Motor neuron (in vitro differentiated cells): ENCODE results near the gene DPP10. TPM values are rescaled to one million over a fixed set of nuclear protein-coding genes. Genes with fewer than 3 reads are reported as not detected.
A peak's percentile ranks its signal among the peaks of the same experiment; 100 is the strongest.

ENCODE experiments used
- ATAC-seq, 8 experiments: fragments of 200-7000 bp; cut with Tn5 transposase; replicated peaks in 6 of 8; 2 replicates each; pipeline ENCODE4 v1.8.0; 2021; ENCODE audit warnings: mild to moderate bottlenecking in 8 of 8, moderate library complexity in 8 of 8
- H3K27ac ChIP-seq, 2 donors: fragments of 250-450 bp; sonication (Bioruptor Pico); 2 replicates each; pipeline ENCODE4 v1.9.0; 2021; ENCODE audit warnings: antibody characterized with exemption in 2 of 2, mild to moderate bottlenecking in 2 of 2, moderate library complexity in 1 of 2
- H3K4me1 ChIP-seq, 2 donors: fragments of 250-450 bp; sonication (Bioruptor Pico); replicated peaks in 1 of 2; 2 replicates each; pipeline ENCODE4 v1.6.1; 2021; ENCODE audit warnings: antibody characterized with exemption in 2 of 2, mild to moderate bottlenecking in 2 of 2, moderate library complexity in 1 of 2
- H3K4me3 ChIP-seq, 5 donors: fragments of 250-450 bp; sonication (Bioruptor Pico); 2 replicates each; pipeline ENCODE4 v1.9.0; 2021; ENCODE audit warnings: antibody characterized with exemption in 5 of 5, mild to moderate bottlenecking in 5 of 5, moderate library complexity in 4 of 5
- WGBS, 10 experiments: fragments of 450-650 bp; shearing (Covaris generic); methylation state at CpG; one replicate each; pipeline ENCODE4 v1.0.0; 2022; 5-methylcytosine and 5-hydroxymethylcytosine counted together
- in situ Hi-C, 9 experiments: fragments of 400-800 bp; cut with MboI; loops; one replicate each; pipeline ENCODE4 v1.15.0; 2021; ENCODE audit warnings: low sequenced_read_pairs in 9 of 9, low pct_unique_long_range_greater_than_20kb in 2 of 9; ENCODE audit not compliant: unreplicated experiment in 9 of 9
- total RNA-seq, 8 experiments: library from RNA; unstranded; fragments of 300-600 nt; gene quantifications; 2 replicates each; pipeline versions ENCODE4 v1.2.3 to v1.2.4, GENCODE V29; 2022

DPP10 gene
- total RNA-seq, 8 experiments from 2014 or later: 0.36 to 11.2 (median 6.7) TPM; not detected in 1

- ATAC-seq: no peak
- in situ Hi-C loops: no loop called here
- Histone ChIP-seq H3K27ac (no peak overlapping the region), H3K4me3 (no peak overlapping the region), H3K4me1 (no peaks in the 10 kb centered on the region)
These were observed 663.5 kb downstream of the DPP10 start for GRCh38 chr2:115105966-115106365.

GRCh38 chr2:115115135-115115534 is 672.7 kb downstream of the DPP10 start:
- 10 to 75% (median 50%) methylated on average over 1 to 2 of the region's 2 CpGs; no CpG with 5 or more reads in 5 of the 10 experiments for WGBS, 10 experiments
- Histone ChIP-seq H3K27ac (no peak overlapping the region), H3K4me1 (no peaks in the 10 kb centered on the region), H3K4me3 (no peak overlapping the region)
- no peak for ATAC-seq
- in situ Hi-C loops: no loop called here

DNA sequence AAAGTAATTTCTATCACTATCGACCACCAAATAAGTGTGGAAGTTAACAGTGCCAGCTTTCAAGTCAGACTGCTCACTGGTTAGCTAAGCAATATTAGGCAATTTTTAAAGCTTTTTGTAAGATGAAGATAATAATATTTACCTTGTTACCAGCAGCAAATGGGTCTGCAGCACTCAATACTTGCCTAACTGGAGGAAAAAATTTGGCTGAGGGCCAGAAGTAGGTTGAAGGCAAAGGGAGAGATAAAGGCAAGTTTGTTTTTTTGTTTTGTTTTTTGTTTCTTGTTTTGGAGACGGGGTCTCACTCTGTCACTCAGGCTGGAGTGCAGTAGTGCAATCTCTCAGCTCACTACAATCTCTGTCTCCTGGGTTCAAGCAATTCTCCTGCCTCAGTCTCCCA is 675.9 kb downstream of the DPP10 start:
- in situ Hi-C loops: no loop called here
- no peak for ATAC-seq
- no peak overlapping the region for H3K27ac ChIP-seq
- H3K4me1 ChIP-seq: no peaks in the 10 kb centered on the region
- 0 to 100% (median 25%) methylated on average over 1 to 2 of the region's 2 CpGs; no CpG with 5 or more reads in 2 of the 10 experiments for WGBS, 10 experiments
- no peak overlapping the region for H3K4me3 ChIP-seq

DNA sequence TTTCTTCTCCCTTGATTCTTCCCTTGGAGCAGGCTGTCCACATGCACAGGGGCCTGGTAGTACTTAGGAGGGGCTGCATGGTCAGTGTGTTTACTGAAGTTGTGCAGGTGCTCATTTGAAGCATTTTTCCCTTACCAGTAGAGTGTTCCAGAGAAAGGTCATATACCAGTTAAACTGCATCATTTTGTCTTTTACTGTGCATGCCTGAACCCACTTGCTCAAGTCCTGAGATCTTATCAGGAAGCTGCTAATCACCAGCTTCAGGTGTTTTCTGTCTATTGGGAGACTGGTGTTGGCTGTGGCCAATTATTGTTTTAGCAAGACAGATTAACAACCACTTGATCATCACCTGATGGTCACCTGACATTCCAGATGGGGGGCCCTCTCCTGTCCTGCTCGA is 676.6 kb downstream of the DPP10 start:
- Histone ChIP-seq H3K4me1 (no peaks in the 10 kb centered on the region), H3K4me3 (no peak overlapping the region), H3K27ac (no peak overlapping the region)
- no peak for ATAC-seq
- in situ Hi-C loops: no loop called here
- WGBS, 10 experiments: 0 to 100% (median 57%) methylated on average over 1 of the region's 1 CpG; no CpG with 5 or more reads in 5 of the 10 experiments

- H3K4me1 ChIP-seq: no peaks in the 10 kb centered on the region
- no peak overlapping the region for H3K4me3 ChIP-seq
- 0 to 100% (median 80%) methylated on average over 1 of the region's 2 CpGs; no CpG with 5 or more reads in 5 of the 10 experiments for WGBS, 10 experiments
- no peak for ATAC-seq
- in situ Hi-C loops: no loop called here
- no peak overlapping the region for H3K27ac ChIP-seq
These were observed 680.3 kb downstream of the DPP10 start for GRCh38 chr2:115122701-115123100.

DNA sequence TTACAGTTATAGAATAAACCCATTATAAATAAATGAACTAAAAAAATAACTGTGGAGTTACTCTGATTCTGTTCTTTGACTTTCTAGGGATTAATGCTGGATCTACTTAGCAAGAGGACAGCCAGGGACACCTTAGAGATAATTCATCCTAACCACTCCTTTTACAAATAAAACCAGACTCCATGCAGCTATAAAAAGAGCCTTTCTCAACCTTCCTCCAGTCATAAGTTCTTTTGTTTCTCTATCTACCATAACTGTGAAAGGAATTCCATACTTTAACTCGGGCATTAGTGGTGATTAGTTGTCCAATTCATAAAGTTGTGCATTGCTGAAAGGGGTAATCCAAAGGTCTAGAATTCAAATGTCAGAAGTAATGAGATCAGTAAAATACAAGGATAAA is 682.4 kb downstream of the DPP10 start:
- Histone ChIP-seq H3K4me1 (no peaks in the 10 kb centered on the region), H3K27ac (no peak overlapping the region), H3K4me3 (no peak overlapping the region)
- WGBS, 10 experiments: 0 to 90% (median 53%) methylated on average over 1 of the region's 1 CpG; no CpG with 5 or more reads in 4 of the 10 experiments
- in situ Hi-C loops: no loop called here
- ATAC-seq: no peak

- peak in 5 of 8 experiments; percentile 22 to 71 (median 65) for ATAC-seq
- in situ Hi-C loops: no loop called here
- Histone ChIP-seq H3K4me3 (no peak overlapping the region), H3K4me1 (no peaks in the 10 kb centered on the region), H3K27ac (no peak overlapping the region)
- 0 to 100% (median 36%) methylated on average over 1 to 3 of the region's 3 CpGs for WGBS, 10 experiments
These were observed 687.1 kb downstream of the DPP10 start for GRCh38 chr2:115129536-115129935.

DNA sequence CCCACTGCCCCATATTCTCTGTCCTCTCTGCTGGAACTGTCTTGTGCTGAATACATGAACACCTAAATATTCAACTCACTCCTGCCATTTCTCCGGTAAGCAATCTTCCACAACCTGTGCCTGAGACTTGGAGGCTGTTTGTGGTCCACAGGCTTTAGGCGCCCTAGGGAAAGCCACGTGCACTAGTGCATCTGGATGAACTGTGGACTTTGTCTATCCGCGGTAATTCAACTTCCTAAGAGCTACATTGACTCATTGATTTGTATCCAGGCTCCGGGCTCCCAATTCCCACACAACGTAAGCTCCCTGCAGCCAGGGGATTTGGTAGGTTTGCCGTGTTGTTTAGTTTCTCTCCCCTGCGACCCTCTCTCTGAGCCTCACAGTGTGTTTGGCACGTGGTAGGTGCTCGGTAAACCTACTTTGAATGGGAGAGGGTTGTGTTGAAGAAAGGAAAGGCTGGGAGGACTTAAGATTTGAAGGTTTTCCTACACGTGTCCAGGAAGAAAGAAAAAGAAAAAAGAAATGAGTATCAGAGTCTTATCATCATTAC is 718.2 kb downstream of the DPP10 start:
- Histone ChIP-seq H3K27ac (no peak overlapping the region), H3K4me3 (peak overlapping the region; percentile 55 to 79 (median 73)), H3K4me1 (no peaks in the 10 kb centered on the region)
- 0 to 67% (median 56%) methylated on average over 1 to 12 of the region's 12 CpGs; no CpG with 5 or more reads in 2 of the 10 experiments for WGBS, 10 experiments
- in situ Hi-C loops: no loop called here
- ATAC-seq: no peak

GRCh38 chr2:115161081-115161770 is 718.8 kb downstream of the DPP10 start:
- H3K27ac ChIP-seq: peak overlapping the region in 1 of 2 donors; percentile 80
- peaks cover 0 to 3% of the 10 kb centered on the region in 2 donors for H3K4me1 ChIP-seq
- peak in 6 of 8 experiments; percentile 68 to 81 (median 75) for ATAC-seq
- peak overlapping the region; percentile 55 to 79 (median 73) for H3K4me3 ChIP-seq
- in situ Hi-C loops: no loop called here
- 0 to 10% (median 1%) methylated on average over 2 to 20 of the region's 86 CpGs; no CpG with 5 or more reads in 4 of the 10 experiments for WGBS, 10 experiments

GRCh38 chr2:115161771-115162493 is 719.5 kb downstream of the DPP10 start:
- Histone ChIP-seq H3K4me3 (peak overlapping the region; percentile 55 to 79 (median 73)), H3K4me1 (peaks cover 0 to 3% of the 10 kb centered on the region in 2 donors), H3K27ac (peak overlapping the region in 1 of 2 donors; percentile 80)
- peak in 6 of 8 experiments; percentile 54 to 78 (median 72) for ATAC-seq
- 0% methylated on average over 1 of the region's 83 CpGs; no CpG with 5 or more reads in 9 of the 10 experiments for WGBS, 10 experiments
- in situ Hi-C loops: no loop called here

- WGBS, 10 experiments: 0 to 40% (median 2%) methylated on average over 1 to 6 of the region's 49 CpGs; no CpG with 5 or more reads in 3 of the 10 experiments
- ATAC-seq: peak in 3 of 8 experiments; percentile 5 to 8 (median 7)
- in situ Hi-C loops: no loop called here
- H3K27ac ChIP-seq: no peak overlapping the region
- H3K4me3 ChIP-seq: peak overlapping the region; percentile 55 to 79 (median 73)
- H3K4me1 ChIP-seq: peaks cover 0 to 3% of the 10 kb centered on the region in 2 donors
These were observed 720.3 kb downstream of the DPP10 start for GRCh38 chr2:115162494-115163293.

- ATAC-seq: no peak
- WGBS, 10 experiments: 4 to 84% (median 45%) methylated on average over 1 to 6 of the region's 6 CpGs; no CpG with 5 or more reads in 1 of the 10 experiments
- peak overlapping the region; percentile 55 to 79 (median 73) for H3K4me3 ChIP-seq
- H3K4me1 ChIP-seq: peaks cover 0 to 3% of the 10 kb centered on the region in 2 donors
- in situ Hi-C loops: no loop called here
- H3K27ac ChIP-seq: no peak overlapping the region
These were observed 721.1 kb downstream of the DPP10 start for GRCh38 chr2:115163572-115163971.
